Measurements from ENCODE around the gene ANKS6. TPM values are rescaled to one million over a fixed set of nuclear protein-coding genes. Genes with fewer than 3 reads are reported as not detected.

ANKS6 gene
- 10 to 100 TPM in 2 of 4 donors, 1 to 10 TPM in 2; 7.0 to 37.8 (median 10.3) TPM for total RNA-seq

DNA sequence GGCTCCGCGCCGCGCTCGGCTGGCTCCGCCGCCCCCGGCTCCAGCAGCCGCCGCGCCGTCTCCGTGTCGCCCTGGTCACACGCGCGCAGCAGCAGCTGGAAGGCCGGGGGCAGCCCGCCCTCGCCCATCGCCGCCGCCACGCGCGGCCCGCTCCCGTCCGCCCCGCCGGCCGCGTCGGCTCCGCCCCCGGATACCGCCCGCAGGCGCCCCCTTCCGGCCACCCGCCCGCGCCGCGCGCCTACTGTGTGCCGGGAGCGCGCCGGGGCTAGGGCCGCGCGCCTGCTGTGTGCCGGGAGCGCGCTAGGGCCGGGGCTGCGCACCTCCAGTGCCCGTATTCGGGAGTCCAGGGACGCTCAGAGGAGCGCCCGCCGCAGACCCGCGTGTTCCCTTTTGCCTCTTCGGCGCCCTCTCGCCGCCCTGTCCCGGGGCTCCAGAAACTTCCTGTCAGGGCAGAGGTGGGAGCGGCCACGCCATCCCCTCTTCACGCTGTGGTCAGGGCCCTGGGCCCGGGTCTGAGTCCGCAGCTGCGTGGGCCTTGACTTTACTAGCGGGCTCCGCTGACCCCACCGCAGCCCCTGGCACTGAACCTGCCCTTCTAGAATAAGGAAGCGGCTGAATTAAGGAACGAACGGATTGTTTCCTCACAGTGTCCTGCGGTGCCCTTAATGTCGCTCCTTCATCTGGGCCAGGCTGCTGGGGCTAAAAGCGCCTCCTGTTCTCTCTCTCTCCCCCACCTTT is at the start of gene ANKS6:
Gene ANKS6, minus strand, starts transcription at position 192 of the 738 bp plus-strand sequence. Its CDS starts 64 bp downstream, at position 128.
- TF ChIP-seq, protein P1, sequence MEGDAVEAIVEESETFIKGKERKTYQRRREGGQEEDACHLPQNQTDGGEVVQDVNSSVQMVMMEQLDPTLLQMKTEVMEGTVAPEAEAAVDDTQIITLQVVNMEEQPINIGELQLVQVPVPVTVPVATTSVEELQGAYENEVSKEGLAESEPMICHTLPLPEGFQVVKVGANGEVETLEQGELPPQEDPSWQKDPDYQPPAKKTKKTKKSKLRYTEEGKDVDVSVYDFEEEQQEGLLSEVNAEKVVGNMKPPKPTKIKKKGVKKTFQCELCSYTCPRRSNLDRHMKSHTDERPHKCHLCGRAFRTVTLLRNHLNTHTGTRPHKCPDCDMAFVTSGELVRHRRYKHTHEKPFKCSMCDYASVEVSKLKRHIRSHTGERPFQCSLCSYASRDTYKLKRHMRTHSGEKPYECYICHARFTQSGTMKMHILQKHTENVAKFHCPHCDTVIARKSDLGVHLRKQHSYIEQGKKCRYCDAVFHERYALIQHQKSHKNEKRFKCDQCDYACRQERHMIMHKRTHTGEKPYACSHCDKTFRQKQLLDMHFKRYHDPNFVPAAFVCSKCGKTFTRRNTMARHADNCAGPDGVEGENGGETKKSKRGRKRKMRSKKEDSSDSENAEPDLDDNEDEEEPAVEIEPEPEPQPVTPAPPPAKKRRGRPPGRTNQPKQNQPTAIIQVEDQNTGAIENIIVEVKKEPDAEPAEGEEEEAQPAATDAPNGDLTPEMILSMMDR (IDR thresholded peaks at IDR 0.05): peak; percentile 33 to 52
- TF ChIP-seq POLR2AphosphoS5 (IDR thresholded peaks at IDR 0.05): no peak
- H3K4me3 ChIP-seq: peak within 1 kb of the TSS; percentile 60
- H3K9me3 ChIP-seq: no peaks in the 10 kb centered on the region
- H3K27me3 ChIP-seq: peaks cover 2% of the 10 kb centered on the region
- H3K27ac ChIP-seq: peak within 1 kb of the TSS; percentile 53
- peaks cover 32% of the 10 kb centered on the region for H3K4me1 ChIP-seq
- 10% methylated on average over 36 of the region's 86 CpGs for WGBS
- H3K36me3 ChIP-seq: no peaks in the 10 kb centered on the region
- DNase-seq (ENCODE audit: low spot score in 2 of 2): peak in 1 of 2 donors; percentile 80

DNA sequence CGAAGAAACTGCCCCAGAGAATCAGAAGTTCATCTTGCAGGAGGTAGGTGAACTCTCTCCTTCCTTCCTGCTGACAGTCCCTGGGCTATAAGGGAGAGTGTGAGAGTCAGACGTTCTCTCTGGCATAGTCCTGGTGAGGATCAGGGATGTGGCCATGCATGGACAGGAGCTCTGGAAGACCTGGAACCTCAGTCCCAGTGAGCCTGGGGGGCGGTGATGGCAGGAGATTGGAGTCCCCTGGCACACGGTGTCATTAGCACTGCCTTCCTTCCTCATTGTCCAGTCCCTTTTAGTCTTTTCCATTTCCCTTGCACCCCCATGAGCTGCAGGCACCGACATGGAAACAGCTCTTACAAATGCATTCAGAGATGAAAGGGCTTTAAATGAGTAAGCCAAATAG is 49.7 kb upstream of the ANKS6 start:
- Histone ChIP-seq H3K36me3 (no peaks in the 10 kb centered on the region), H3K27me3 (no peaks in the 10 kb centered on the region), H3K4me3 (no peak overlapping the region), H3K27ac (no peak overlapping the region), H3K4me1 (no peaks in the 10 kb centered on the region), H3K9me3 (no peaks in the 10 kb centered on the region)
- TF ChIP-seq POLR2AphosphoS5 (IDR thresholded peaks at IDR 0.05): no peak
- no peak for TF ChIP-seq POLR2A (IDR thresholded peaks at IDR 0.05)
- TF ChIP-seq, protein P1 (IDR thresholded peaks at IDR 0.05): no peak
- TF ChIP-seq EP300 (IDR thresholded peaks at IDR 0.05): no peak
- 88% methylated on average over 5 of the region's 5 CpGs for WGBS
- no peak for DNase-seq (ENCODE audit: low spot score in 2 of 2)

DNA sequence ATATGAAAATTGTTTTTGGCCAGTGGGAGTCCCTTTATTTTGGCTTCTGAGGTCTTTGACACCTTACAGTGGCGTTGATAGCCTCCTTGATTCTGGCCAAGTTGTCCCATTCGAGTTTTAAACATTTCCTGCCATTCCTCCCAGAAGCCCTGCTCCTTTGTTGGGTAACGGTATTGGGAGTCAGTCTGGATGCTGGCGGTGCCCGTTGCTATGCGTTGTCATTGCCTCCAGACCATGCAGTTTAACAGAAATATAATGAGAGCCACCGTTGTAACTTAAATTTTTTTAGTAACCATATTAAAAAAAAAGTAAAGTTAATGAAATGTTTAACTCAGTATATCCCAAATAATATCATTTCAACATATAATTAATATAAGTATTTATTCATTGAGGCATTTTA is 46.2 kb upstream of the ANKS6 start:
- H3K27ac ChIP-seq: no peak overlapping the region
- H3K4me1 ChIP-seq: no peaks in the 10 kb centered on the region
- no peak overlapping the region for H3K4me3 ChIP-seq
- H3K9me3 ChIP-seq: no peaks in the 10 kb centered on the region
- no peak for DNase-seq (ENCODE audit: low spot score in 2 of 2)
- no peak for TF ChIP-seq POLR2A (IDR thresholded peaks at IDR 0.05)
- no peak for TF ChIP-seq EP300 (IDR thresholded peaks at IDR 0.05)
- no peak for TF ChIP-seq POLR2AphosphoS5 (IDR thresholded peaks at IDR 0.05)
- TF ChIP-seq, protein P1 (IDR thresholded peaks at IDR 0.05): no peak
- no peaks in the 10 kb centered on the region for H3K36me3 ChIP-seq
- no peaks in the 10 kb centered on the region for H3K27me3 ChIP-seq
- 88% methylated on average over 7 of the region's 7 CpGs for WGBS

DNA sequence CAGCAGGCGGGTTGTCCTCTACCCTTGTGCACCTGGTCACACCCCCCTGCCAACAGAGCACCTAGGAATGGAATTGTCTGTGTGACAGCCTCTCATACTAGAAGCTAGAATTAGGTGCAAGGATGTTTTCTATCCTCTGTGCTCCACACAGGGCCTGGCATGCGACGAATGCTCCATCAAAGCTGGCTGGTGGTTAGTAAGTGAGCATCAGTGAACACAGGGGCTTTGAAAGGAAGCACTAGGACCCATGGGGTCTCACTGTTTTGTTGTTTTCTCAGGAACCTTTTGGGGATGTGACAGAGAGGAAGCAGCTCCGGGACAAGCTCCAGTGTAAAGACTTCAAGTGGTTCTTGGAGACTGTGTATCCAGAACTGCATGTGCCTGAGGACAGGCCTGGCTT is 43.4 kb upstream of the ANKS6 start:
- DNase-seq (ENCODE audit: low spot score in 2 of 2): no peak
- H3K4me3 ChIP-seq: no peak overlapping the region
- H3K27ac ChIP-seq: no peak overlapping the region
- WGBS: 84% methylated on average over 4 of the region's 4 CpGs
- H3K4me1 ChIP-seq: no peaks in the 10 kb centered on the region
- no peaks in the 10 kb centered on the region for H3K27me3 ChIP-seq
- no peaks in the 10 kb centered on the region for H3K36me3 ChIP-seq
- no peaks in the 10 kb centered on the region for H3K9me3 ChIP-seq
- no peak for TF ChIP-seq POLR2A (IDR thresholded peaks at IDR 0.05)
- TF ChIP-seq EP300 (IDR thresholded peaks at IDR 0.05): no peak
- no peak for TF ChIP-seq POLR2AphosphoS5 (IDR thresholded peaks at IDR 0.05)
- TF ChIP-seq, protein P1 (IDR thresholded peaks at IDR 0.05): no peak

DNA sequence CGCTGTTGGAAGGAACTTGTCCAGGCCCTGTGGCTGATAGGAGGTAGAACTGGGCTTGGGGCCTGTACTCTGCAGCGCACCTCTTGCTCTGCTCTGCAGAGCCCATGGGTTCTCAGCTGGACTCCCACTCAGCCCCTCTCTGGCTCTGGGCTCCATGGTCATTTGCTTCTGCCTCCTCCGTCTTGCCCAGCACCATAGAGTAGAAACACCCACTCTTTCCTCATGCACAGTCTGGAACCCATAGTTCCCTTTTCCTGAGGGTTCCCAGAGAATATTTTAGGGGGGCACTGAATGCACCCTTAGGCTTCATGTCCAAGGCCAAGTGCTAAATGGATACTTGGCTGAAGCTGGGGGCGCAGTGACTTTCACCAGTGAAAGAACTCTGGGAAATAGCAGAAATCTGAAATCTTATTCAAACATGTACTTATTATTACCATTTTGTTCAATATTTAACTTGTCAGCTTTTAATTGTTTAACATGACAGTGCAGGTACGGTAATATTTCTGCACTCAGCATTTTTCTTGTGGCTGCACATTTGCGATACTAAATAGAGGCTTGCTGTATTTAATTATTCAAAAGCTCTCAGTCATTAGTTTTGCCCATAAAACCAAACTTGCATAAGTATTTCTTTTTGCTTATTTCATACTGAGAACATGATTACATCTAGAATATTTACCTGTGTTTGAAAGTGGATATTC is 42.7 kb upstream of the ANKS6 start:
- H3K4me3 ChIP-seq: no peak overlapping the region
- TF ChIP-seq EP300 (IDR thresholded peaks at IDR 0.05) (no peak), POLR2A (IDR thresholded peaks at IDR 0.05) (no peak), POLR2AphosphoS5 (IDR thresholded peaks at IDR 0.05) (no peak)
- TF ChIP-seq, protein P1 (IDR thresholded peaks at IDR 0.05): no peak
- no peaks in the 10 kb centered on the region for H3K4me1 ChIP-seq
- 89% methylated on average over 6 of the region's 6 CpGs for WGBS
- H3K36me3 ChIP-seq: no peaks in the 10 kb centered on the region
- H3K27me3 ChIP-seq: no peaks in the 10 kb centered on the region
- DNase-seq (ENCODE audit: low spot score in 2 of 2): no peak
- H3K9me3 ChIP-seq: no peaks in the 10 kb centered on the region
- H3K27ac ChIP-seq: no peak overlapping the region
